ENCODE measurements around the gene ALPI. TPM values are rescaled to one million over a fixed set of nuclear protein-coding genes. Genes with fewer than 3 reads are reported as not detected.

ALPI gene
- total and polyA plus RNA-seq, 9 of the 15 experiments (the other 6 are each of a cell fraction or from before 2014, with no cell fraction given): not detected

DNA sequence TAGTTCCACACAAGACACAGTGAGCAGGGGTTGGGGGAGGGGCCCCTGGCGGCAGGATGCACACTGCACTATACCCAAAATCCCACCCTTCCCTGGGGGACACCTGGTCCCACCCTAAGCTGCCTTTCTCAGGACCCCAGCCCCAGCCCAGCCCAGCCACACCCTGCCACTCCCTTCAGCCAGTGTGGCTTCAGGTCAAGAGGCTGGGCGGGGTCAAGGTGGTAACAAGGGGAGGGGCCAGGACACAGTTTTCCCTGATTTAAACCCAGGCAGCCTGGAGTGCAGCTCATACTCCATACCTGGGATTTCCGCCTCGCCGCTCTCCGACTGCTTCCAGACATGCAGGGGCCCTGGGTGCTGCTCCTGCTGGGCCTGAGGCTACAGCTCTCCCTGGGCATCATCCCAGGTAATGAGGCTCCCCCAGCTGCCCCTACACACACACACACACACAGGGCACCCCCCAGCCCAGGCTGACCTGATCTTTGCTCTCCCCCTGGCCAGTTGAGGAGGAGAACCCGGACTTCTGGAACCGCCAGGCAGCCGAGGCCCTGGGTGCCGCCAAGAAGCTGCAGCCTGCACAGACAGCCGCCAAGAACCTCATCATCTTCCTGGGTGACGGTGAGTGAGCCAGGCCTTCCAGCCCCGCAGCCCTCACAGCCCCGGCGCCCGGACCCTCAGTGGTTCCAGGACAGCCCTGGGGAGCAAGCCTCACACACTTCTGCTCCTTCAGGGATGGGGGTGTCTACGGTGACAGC is 49.2 kb upstream of the ALPI start, which contains the start of gene ALPG:
ALPG (plus strand) TSS at position 289 of the 755 bp plus-strand sequence; CDS start at position 340, 51 bp downstream.
- Histone ChIP-seq H3K9me3 (replicated peaks; ENCODE audit: control insufficient read depth, insufficient read depth, low read depth, low read length) (no peaks in the 10 kb centered on the region), H3K27ac (ENCODE audit: extremely low read depth, low read depth, low read length) (no peak within 1 kb of the TSS), H4K20me1 (replicated peaks; ENCODE audit: control insufficient read depth, insufficient read depth, low read length) (no peaks in the 10 kb centered on the region), H3K36me3 (ENCODE audit: control insufficient read depth, insufficient read depth, low read length) (no peaks in the 10 kb centered on the region), H3K9ac (ENCODE audit: insufficient read depth in 1 of 2, low read depth in 2 of 2, low read length in 2 of 2) (no peak within 1 kb of the TSS), H3K9me1 (ENCODE audit: control insufficient read depth, insufficient read depth, low read length) (no peaks in the 10 kb centered on the region), H3K4me3 (no peak within 1 kb of the TSS), H3K4me1 (replicated peaks in 1 of 2; ENCODE audit: control insufficient read depth in 2 of 2, insufficient read depth in 2 of 2, low read length in 2 of 2) (no peaks in the 10 kb centered on the region), H2AFZ (ENCODE audit: low read depth, low read length) (no peak within 1 kb of the TSS), H3K4me2 (ENCODE audit: insufficient read depth, low read length) (no peak within 1 kb of the TSS), H3K79me2 (ENCODE audit: control insufficient read depth, insufficient read depth, low read length) (no peaks in the 10 kb centered on the region), H3K27me3 (ENCODE audit: control insufficient read depth in 2 of 2, insufficient read depth in 2 of 2, low read length in 2 of 2) (peaks cover 0 to 15% of the 10 kb centered on the region in 2 experiments; a peak in 2 of 5 replicates)
- no peak for FAIRE-seq
- no peak for DNase-seq (ENCODE audit: extremely low read depth in 1 of 4, low spot score in 3 of 4)
- WGBS (ENCODE audit: insufficient coverage, low coverage, missing lambda C conversion rate): 3% methylated on average over 7 of the region's 17 CpGs
- CTCF ChIA-PET (ENCODE audit: low intra/inter-chr PET ratio): no interaction called here
- in situ Hi-C loops (cut with MboI): no loop called here
- intact Hi-C loops (cut with micrococcal nuclease): no loop called here
- POLR2A ChIA-PET: interaction anchor here (0.6 kb wide), 1 partner anchor 18 kb away, joined by 3 read pairs; no protein-coding TSS in a partner anchor
- BruUV-seq (replicated peaks): no TSS peak
- ATAC-seq: 0 out of 3 replicates have a peak, but pooled peaks have one; percentile 35
- TF ChIP-seq, protein P1, sequence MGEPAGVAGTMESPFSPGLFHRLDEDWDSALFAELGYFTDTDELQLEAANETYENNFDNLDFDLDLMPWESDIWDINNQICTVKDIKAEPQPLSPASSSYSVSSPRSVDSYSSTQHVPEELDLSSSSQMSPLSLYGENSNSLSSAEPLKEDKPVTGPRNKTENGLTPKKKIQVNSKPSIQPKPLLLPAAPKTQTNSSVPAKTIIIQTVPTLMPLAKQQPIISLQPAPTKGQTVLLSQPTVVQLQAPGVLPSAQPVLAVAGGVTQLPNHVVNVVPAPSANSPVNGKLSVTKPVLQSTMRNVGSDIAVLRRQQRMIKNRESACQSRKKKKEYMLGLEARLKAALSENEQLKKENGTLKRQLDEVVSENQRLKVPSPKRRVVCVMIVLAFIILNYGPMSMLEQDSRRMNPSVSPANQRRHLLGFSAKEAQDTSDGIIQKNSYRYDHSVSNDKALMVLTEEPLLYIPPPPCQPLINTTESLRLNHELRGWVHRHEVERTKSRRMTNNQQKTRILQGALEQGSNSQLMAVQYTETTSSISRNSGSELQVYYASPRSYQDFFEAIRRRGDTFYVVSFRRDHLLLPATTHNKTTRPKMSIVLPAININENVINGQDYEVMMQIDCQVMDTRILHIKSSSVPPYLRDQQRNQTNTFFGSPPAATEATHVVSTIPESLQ (CRISPR knock-in tag; IDR thresholded peaks at IDR 0.05): no peak
- TF ChIP-seq ZNF134 (CRISPR knock-in tag; conservative IDR thresholded peaks at IDR 0.05) (no peak), POLR2A (conservative IDR thresholded peaks at IDR 0.05) (no peak), ZNF354B (CRISPR knock-in tag; IDR thresholded peaks at IDR 0.05) (no peak), TFE3 (CRISPR knock-in tag; IDR thresholded peaks at IDR 0.05) (no peak), TFAP4 (CRISPR knock-in tag; IDR thresholded peaks at IDR 0.05; ENCODE audit: borderline replicate concordance) (no peak), ZNF699 (CRISPR knock-in tag; IDR thresholded peaks at IDR 0.05; ENCODE audit: insufficient replicate concordance) (no peak), ELF2 (CRISPR knock-in tag; IDR thresholded peaks at IDR 0.05) (no peak), NCOA4 (IDR thresholded peaks at IDR 0.05; ENCODE audit: partially characterized antibody) (no peak), RBM14 (IDR thresholded peaks at IDR 0.05; ENCODE audit: borderline replicate concordance, insufficient read depth, low read depth, low read length) (no peak), TEAD1 (CRISPR knock-in tag; IDR thresholded peaks at IDR 0.05) (no peak)
- TF ChIP-seq, protein P2, sequence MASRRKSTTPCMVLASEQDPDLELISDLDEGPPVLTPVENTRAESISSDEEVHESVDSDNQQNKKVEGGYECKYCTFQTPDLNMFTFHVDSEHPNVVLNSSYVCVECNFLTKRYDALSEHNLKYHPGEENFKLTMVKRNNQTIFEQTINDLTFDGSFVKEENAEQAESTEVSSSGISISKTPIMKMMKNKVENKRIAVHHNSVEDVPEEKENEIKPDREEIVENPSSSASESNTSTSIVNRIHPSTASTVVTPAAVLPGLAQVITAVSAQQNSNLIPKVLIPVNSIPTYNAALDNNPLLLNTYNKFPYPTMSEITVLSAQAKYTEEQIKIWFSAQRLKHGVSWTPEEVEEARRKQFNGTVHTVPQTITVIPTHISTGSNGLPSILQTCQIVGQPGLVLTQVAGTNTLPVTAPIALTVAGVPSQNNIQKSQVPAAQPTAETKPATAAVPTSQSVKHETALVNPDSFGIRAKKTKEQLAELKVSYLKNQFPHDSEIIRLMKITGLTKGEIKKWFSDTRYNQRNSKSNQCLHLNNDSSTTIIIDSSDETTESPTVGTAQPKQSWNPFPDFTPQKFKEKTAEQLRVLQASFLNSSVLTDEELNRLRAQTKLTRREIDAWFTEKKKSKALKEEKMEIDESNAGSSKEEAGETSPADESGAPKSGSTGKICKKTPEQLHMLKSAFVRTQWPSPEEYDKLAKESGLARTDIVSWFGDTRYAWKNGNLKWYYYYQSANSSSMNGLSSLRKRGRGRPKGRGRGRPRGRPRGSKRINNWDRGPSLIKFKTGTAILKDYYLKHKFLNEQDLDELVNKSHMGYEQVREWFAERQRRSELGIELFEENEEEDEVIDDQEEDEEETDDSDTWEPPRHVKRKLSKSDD (conservative IDR thresholded peaks at IDR 0.05; ENCODE audit: low read length): no peak

Data from K562 (cell line).